Neural progenitor cell (in vitro differentiated cells): ENCODE data around the gene MYO15B.

Experiments
- EZH2phosphoT487 ChIP-seq: fragments of 200-600 bp; sonication (generic); IDR thresholded peaks from 2 replicates; pipeline ENCODE4 v1.6.1; 2017; ENCODE audit warnings: antibody characterized with exemption
- TF ChIP-seq, protein P1 (sequence below): fragments of 200-600 bp; sonication (generic); IDR thresholded peaks from 2 replicates; pipeline ENCODE4 v1.5.1; 2017; ENCODE audit warnings: antibody characterized with exemption, mild to moderate bottlenecking

DNA sequence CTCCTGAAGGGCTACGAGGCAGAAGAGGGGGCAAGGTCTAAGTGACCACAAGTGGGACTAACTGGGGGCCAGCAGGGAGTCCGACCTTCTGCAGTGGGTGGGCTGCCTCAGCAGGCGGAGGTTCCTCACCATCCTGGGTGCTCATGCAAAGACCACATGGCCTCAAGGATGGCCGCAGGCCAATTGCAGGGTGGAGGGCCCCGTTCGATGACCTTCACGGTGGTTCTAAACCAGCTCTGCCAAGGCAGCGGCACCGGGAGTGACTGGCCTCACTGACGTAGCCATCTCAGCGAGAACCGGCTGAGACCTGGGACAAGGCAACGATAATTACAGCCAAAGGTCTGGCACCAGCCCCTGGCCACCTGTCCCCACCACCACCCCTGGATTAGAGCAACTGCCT lies 51.3 kb downstream of the MYO15B start:
- TF ChIP-seq, protein P1, sequence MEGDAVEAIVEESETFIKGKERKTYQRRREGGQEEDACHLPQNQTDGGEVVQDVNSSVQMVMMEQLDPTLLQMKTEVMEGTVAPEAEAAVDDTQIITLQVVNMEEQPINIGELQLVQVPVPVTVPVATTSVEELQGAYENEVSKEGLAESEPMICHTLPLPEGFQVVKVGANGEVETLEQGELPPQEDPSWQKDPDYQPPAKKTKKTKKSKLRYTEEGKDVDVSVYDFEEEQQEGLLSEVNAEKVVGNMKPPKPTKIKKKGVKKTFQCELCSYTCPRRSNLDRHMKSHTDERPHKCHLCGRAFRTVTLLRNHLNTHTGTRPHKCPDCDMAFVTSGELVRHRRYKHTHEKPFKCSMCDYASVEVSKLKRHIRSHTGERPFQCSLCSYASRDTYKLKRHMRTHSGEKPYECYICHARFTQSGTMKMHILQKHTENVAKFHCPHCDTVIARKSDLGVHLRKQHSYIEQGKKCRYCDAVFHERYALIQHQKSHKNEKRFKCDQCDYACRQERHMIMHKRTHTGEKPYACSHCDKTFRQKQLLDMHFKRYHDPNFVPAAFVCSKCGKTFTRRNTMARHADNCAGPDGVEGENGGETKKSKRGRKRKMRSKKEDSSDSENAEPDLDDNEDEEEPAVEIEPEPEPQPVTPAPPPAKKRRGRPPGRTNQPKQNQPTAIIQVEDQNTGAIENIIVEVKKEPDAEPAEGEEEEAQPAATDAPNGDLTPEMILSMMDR, result no peak
- no peak for TF ChIP-seq EZH2phosphoT487
